Skeletal muscle tissue (tissue), 4 donors: ENCODE results near the gene RADIL. TPM values are rescaled to one million over a fixed set of nuclear protein-coding genes. Genes with fewer than 3 reads are reported as not detected.

ENCODE experiments used
- H3K27ac ChIP-seq: one replicate; pipeline ENCODE4 v1.7.0; 2013; ENCODE audit warnings: mild to moderate bottlenecking, low read depth, low read length, inconsistent platforms
- H3K27me3 ChIP-seq, 3 donors: one replicate each; pipeline ENCODE4 v1.7.0; 2013; ENCODE audit warnings: low read length in 3 of 3; ENCODE audit not compliant: control insufficient read depth in 3 of 3, insufficient read depth in 3 of 3
- H3K36me3 ChIP-seq, 3 donors: one replicate each; pipeline ENCODE4 v1.7.0; 2013; ENCODE audit warnings: low read length in 3 of 3; ENCODE audit not compliant: control insufficient read depth in 3 of 3, insufficient read depth in 3 of 3
- H3K4me1 ChIP-seq, 3 donors: one replicate each; pipeline ENCODE4 v1.7.0; 2013; ENCODE audit warnings: low read length in 3 of 3, mild to moderate bottlenecking in 3 of 3; ENCODE audit not compliant: control insufficient read depth in 3 of 3, insufficient read depth in 3 of 3
- H3K4me3 ChIP-seq, 3 donors: one replicate each; pipeline ENCODE4 v1.7.0; 2013; ENCODE audit warnings: low read length in 3 of 3
- H3K9ac ChIP-seq, 3 donors: one replicate each; pipeline ENCODE4 v1.7.0; 2013; ENCODE audit warnings: low read length in 3 of 3, mild to moderate bottlenecking in 3 of 3, moderate library complexity in 2 of 3, low read depth in 1 of 3
- H3K9me3 ChIP-seq, 3 donors: one replicate each; pipeline ENCODE4 v1.7.0; 2013; ENCODE audit warnings: low read length in 3 of 3; ENCODE audit not compliant: control insufficient read depth in 3 of 3
- total RNA-seq: library from RNA; depleted of rRNA; stranded (reverse); fragments of >200 nt; gene quantifications from one replicate; pipeline ENCODE4 v1.2.3, GENCODE V29; 2014
- donor health status: Osteomylitis.

The RADIL gene
- total RNA-seq, 1 donor from 2014 or later, result 1.0 TPM

DNA sequence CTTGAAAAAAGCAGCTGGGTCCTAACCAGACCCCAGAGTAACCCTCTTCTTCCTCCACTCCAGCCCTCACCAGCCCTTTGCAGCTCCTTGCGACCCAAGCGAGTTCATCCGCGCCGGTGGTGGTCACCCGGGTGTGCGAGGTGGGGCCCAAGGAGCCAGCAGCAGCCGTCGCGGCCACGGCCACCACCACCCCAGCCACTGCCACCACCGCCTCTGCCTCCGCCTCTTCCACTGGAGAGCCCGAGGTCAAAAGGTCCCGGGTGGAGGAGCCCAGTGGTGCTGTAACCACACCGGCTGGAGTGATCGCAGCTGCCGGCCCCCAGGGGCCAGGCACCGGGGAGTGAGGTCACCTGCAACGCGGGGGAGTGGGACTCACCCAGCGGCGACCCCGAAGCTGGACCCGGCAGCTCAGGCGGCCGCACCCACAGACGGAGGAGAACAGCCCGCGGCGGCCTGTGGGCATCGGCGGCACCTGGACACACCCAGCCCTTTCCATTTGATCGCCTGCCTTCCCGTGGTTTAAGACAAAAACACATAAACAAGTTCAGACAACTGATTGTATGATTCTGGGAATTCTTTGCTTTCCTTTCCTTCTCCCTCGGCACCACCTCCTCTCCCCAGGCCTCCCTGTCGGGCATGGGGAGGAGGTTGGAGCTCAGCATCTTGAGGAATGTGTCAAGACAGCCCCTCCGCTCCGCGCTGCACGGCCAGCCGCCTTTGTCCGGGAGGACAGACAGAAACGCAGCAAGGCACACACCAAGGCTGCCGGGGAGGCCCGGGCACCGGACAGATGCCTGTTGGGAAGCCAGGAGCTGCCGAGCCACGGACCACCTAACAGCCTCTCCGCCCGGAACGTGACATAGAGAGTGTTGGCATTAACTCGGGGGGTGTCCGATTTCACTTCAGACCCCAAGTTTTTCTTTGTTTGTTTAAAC is 121.1 kb downstream of the RADIL start:
- Histone ChIP-seq H3K9ac (no peak overlapping the region), H3K27ac (no peak overlapping the region), H3K27me3 (no peaks in the 10 kb centered on the region), H3K4me1 (peaks cover 0 to 6% (median 2%) of the 10 kb centered on the region in 3 donors), H3K4me3 (no peak overlapping the region), H3K36me3 (peaks cover 68 to 71% (median 68%) of the 10 kb centered on the region in 3 donors), H3K9me3 (no peaks in the 10 kb centered on the region)

DNA sequence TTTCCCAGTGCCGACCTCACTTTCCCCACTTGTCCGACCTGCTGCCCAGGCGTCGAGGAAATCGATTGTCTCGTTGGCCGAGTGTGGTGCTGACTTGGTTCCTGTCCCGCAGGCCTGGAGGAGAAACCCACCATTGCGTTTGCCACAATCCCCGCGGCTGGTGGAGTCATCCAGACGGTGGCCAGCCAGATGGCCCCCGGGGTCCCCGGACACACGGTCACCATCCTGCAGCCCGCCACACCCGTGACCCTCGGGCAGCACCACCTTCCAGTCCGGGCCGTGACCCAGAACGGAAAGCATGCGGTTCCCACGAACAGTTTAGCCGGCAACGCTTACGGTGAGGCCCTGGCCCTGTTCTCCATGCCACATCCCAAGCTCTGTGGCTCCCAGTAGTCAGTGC is 122.6 kb downstream of the RADIL start:
- no peak overlapping the region for H3K27ac ChIP-seq
- H3K36me3 ChIP-seq, result peaks cover 68 to 75% (median 70%) of the 10 kb centered on the region in 3 donors
- H3K9me3 ChIP-seq, result no peaks in the 10 kb centered on the region
- no peaks in the 10 kb centered on the region for H3K27me3 ChIP-seq
- peaks cover 0 to 6% (median 2%) of the 10 kb centered on the region in 3 donors for H3K4me1 ChIP-seq
- no peak overlapping the region for H3K9ac ChIP-seq
- no peak overlapping the region for H3K4me3 ChIP-seq

DNA sequence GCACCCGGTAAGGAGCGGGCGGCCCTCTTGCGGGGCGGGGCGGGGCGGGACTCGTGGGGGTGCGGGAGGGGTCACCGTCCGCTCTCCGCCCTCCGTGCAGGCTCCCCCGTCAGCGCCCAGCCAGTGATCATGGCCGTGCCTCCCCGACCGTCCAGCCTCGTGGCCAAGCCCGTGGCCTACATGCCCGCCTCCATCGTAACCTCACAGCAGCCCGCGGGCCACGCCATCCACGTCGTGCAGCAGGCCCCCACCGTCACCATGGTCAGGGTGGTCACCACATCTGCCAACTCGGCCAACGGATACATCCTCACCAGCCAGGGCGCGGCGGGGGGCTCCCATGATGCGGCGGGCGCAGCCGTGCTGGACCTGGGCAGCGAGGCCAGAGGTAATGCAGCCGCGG is 124.3 kb downstream of the RADIL start:
- Histone ChIP-seq H3K4me1 (no peaks in the 10 kb centered on the region), H3K9ac (no peak overlapping the region), H3K27ac (no peak overlapping the region), H3K9me3 (no peaks in the 10 kb centered on the region), H3K27me3 (no peaks in the 10 kb centered on the region), H3K36me3 (peaks cover 76 to 83% (median 77%) of the 10 kb centered on the region in 3 donors), H3K4me3 (no peak overlapping the region)

DNA sequence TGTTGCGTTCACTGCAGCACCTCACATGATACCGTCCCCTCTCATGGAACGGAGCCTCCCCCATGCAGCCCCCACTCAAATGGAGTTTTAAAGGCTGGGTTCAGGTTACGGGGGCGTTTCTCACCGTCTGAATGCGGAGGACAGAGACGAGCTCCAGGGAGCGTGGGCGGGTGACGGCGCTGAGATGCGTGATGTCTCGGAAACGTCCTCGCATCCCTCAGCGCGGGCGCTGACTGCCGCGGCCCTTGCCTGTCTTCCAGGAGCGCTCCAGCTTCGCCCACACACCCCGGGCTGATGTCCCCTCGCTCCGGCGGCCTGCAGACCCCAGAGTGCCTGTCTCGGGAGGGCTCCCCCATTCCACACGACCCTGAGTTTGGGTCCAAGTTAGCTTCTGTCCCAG is 124.7 kb downstream of the RADIL start:
- Histone ChIP-seq H3K9ac (no peak overlapping the region), H3K27ac (no peak overlapping the region), H3K4me1 (peaks cover 0 to 3% (median 3%) of the 10 kb centered on the region in 3 donors), H3K27me3 (no peaks in the 10 kb centered on the region), H3K36me3 (peaks cover 73 to 80% (median 73%) of the 10 kb centered on the region in 3 donors), H3K4me3 (no peak overlapping the region), H3K9me3 (no peaks in the 10 kb centered on the region)

DNA sequence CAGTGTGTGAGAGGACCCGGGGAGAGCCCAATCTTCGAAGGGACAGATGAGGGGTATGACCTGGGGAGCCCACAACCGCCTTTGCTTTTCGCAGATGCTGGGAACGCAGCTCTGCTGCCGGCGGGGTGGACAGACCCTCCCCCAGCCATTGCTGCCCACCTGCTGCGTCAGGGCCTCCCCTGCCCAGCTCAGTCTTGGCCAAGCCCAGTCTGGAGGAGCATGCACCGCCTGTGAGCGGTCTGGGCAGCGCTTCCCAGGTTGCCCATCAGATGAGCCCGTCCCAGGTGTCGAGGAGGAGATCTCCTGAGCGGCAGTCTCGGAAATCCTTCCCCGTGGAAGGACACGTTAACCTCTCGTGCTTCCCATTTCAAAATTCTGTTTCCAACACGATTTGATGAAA is 125.4 kb downstream of the RADIL start:
- no peak overlapping the region for H3K27ac ChIP-seq
- H3K36me3 ChIP-seq, result peaks cover 66 to 73% (median 66%) of the 10 kb centered on the region in 3 donors
- no peaks in the 10 kb centered on the region for H3K9me3 ChIP-seq

DNA sequence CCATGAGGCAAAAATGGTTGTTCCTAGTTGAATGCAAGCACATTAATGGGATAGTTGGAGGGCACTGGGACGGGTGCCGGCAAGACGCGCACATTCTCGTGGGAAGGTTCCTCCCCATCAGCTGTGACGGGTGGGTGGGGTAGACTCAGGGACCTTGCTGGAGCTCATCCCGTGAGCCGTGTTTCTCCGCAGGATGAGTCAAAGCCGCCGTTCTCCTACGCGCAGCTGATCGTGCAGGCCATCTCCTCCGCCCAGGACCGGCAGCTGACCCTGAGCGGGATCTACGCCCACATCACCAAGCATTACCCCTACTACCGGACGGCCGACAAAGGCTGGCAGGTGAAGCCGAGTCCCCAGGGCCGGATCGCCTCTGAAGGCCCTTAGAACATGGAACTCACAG is 128.5 kb downstream of the RADIL start:
- Histone ChIP-seq H3K9me3 (no peaks in the 10 kb centered on the region), H3K4me1 (peaks cover 0 to 10% (median 9%) of the 10 kb centered on the region in 3 donors), H3K27me3 (no peaks in the 10 kb centered on the region), H3K4me3 (no peak overlapping the region), H3K9ac (no peak overlapping the region), H3K27ac (no peak overlapping the region), H3K36me3 (peaks cover 43 to 51% (median 43%) of the 10 kb centered on the region in 3 donors)

More for the DNA sequence above, 125.4 kb downstream of the RADIL start:
- Histone ChIP-seq H3K9ac (no peak overlapping the region), H3K4me1 (peaks cover 0 to 10% (median 8%) of the 10 kb centered on the region in 3 donors), H3K27me3 (no peaks in the 10 kb centered on the region), H3K4me3 (no peak overlapping the region)

DNA sequence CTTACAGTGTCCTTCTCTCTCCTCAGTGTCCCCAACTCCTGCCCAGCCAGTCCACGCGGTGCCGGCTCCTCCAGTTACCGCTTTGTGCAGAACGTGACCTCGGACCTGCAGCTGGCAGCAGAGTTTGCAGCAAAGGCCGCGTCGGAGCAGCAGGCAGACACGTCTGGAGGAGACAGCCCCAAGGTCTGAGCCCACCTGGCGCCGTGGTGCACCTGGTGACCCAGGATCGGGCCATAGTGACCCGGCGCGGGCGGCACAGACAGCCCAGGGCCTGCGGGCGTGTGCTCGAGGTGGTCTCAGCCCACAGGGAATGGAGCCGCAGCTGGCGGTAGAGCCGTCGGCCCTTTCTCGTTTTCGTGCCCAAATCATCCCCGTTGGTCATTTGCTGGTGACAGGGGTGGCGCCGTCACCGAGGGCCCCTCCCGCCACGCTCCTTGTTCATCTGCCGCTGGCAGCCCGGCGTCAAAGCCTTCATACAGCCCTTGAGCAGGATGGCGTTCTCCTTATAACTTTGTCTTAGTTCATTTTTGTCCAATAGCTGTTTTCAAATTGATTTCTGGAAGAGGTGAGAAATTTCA is 129.0 kb downstream of the RADIL start:
- H3K27me3 ChIP-seq, result no peaks in the 10 kb centered on the region
- no peak overlapping the region for H3K9ac ChIP-seq
- H3K4me3 ChIP-seq, result no peak overlapping the region
- H3K36me3 ChIP-seq, result peaks cover 38 to 46% (median 38%) of the 10 kb centered on the region in 3 donors
- H3K27ac ChIP-seq, result no peak overlapping the region
- no peaks in the 10 kb centered on the region for H3K9me3 ChIP-seq
- peaks cover 0 to 10% (median 9%) of the 10 kb centered on the region in 3 donors for H3K4me1 ChIP-seq

DNA sequence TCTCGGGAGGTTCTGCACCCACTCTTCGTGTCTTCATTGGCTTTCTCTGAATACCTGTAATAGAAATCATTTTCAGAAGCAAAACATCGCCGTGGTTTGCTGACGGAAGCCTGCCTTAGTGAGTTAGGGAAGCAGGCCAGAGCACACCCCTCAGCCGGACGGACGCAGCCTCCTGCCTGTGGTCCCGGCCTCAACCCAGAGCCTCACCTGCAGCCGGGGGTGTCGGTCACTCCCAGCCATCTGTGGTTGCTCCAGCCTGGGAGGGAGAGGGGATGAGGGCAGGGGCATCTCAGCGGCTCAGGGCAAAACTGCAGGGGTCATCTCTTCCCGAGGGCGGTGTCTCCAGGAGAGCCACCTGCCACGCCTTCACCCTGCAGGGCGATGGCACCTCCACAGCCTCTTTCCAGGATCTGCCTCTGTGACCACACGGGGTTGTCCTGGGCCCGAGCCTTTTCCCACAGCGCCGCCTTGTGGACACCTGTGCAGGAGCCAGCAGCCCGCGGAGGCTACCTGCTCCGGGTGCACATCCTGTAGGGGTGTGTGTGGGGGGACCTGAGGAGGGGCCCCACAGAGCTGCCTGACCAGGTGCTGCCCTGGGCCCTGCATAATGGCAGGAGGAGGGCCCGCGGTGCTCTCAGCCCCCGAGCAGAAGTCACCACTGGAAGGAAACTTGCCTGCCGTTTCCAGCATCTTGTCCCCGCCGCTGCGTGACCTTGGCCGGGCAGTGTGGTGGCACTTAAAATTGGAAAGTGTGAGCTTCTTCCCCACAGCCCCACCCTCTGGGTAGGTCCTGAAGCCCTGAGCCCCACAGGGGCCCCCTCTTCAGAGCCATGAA is 129.7 kb downstream of the RADIL start:
- Histone ChIP-seq H3K27me3 (no peaks in the 10 kb centered on the region), H3K9ac (no peak overlapping the region), H3K4me1 (peaks cover under 1 to 10% (median 9%) of the 10 kb centered on the region in 3 donors), H3K4me3 (no peak overlapping the region), H3K36me3 (peaks cover 35 to 40% (median 36%) of the 10 kb centered on the region in 3 donors), H3K27ac (no peak overlapping the region), H3K9me3 (no peaks in the 10 kb centered on the region)

DNA sequence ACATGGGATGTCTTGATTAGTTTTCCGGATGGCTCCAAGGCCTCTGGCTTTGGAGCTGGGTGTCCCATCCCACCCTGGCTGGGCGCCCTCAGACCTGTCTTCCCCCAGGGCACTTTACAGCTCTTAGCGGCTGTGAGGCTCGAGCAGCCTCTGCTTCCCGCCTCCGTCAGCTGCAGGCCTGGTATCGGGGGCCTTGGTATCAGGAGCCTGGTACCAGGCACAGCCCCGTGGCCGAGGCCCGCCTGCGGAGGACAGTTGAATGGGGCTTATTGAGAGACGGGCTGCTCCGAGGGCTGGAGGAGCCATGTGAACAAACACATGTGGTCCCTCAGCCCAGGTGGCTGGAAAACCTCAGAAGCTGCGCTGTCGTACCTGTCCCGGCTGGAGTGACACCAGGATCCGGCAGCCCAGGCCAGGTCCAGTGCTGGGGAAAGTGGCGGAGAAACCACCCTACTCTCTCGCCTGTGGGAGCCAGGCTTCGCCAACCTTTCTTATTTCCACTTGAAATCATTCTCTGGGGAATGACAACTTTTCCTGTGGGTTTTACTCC is 132.0 kb downstream of the RADIL start:
- H3K27ac ChIP-seq, result no peak overlapping the region
- H3K9me3 ChIP-seq, result no peaks in the 10 kb centered on the region
- H3K4me3 ChIP-seq, result no peak overlapping the region
- peaks cover 15 to 23% (median 20%) of the 10 kb centered on the region in 3 donors for H3K4me1 ChIP-seq
- H3K27me3 ChIP-seq, result no peaks in the 10 kb centered on the region
- no peak overlapping the region for H3K9ac ChIP-seq
- H3K36me3 ChIP-seq, result peaks cover 21 to 24% (median 22%) of the 10 kb centered on the region in 3 donors
